SK-N-SH (cell line): ENCODE results near the gene IDH3G. TPM values are rescaled to one million over a fixed set of nuclear protein-coding genes. Genes with fewer than 3 reads are reported as not detected.

Source experiments
- CTCF ChIA-PET: fragments of 300-600, 350-600 bp; formaldehyde crosslinking; extraction: SDS; loops from one replicate; lab custom pipeline; 2021; lab: Yijun Ruan, JAX
- POLR2A ChIA-PET: fragments of 350-600 bp; sonication (Branson Sonifier 250); formaldehyde crosslinking; extraction: SDS; loops from one replicate; lab custom pipeline; 2020; ENCODE audit warnings: antibody characterized with exemption, inconsistent platforms; lab: Yijun Ruan, JAX
- DNase-seq: peaks from one replicate; pipeline ENCODE4 v3.0.0; 2012
- H2AFZ ChIP-seq: fragments of 200-600 bp; sonication (generic); 2 replicates; pipeline ENCODE4 v1.8.1; 2016; ENCODE audit warnings: antibody characterized with exemption, mild to moderate bottlenecking, low read depth
- H3F3A ChIP-seq: fragments of 200-600 bp; sonication (generic); replicated peaks from 2 replicates; pipeline ENCODE3; 2016; ENCODE audit warnings: antibody characterized with exemption, mild to moderate bottlenecking; ENCODE audit not compliant: insufficient read depth
- H3K27ac ChIP-seq, 2 experiments: fragments of 200-500 bp in 1 of 2; fragments of 200-600 bp in 1 of 2; sonication (Bioruptor generic) in 1 of 2; sonication (generic), shearing (Covaris generic) in 1 of 2; 2 replicates each; pipeline versions ENCODE4 v1.5.1 to v1.6.1; 2014 to 2016; ENCODE audit warnings: low read depth in 2 of 2, inconsistent platforms in 1 of 2, low read length in 1 of 2, mild to moderate bottlenecking in 1 of 2, mixed read lengths in 1 of 2
- H3K27me3 ChIP-seq: fragments of 200-600 bp; sonication (generic), shearing (Covaris generic); 2 replicates; pipeline ENCODE4 v1.6.1; 2016; ENCODE audit warnings: mixed run types; ENCODE audit not compliant: insufficient read depth
- H3K36me3 ChIP-seq, 2 experiments: fragments of 200-500 bp in 1 of 2; fragments of 200-600 bp in 1 of 2; sonication (Bioruptor generic) in 1 of 2; sonication (generic) in 1 of 2; replicated peaks in 1 of 2; 2 replicates each; pipeline versions ENCODE3 to v1.5.1; 2014 to 2016; ENCODE audit warnings: low read length in 1 of 2, mild to moderate bottlenecking in 1 of 2; ENCODE audit not compliant: insufficient read depth in 2 of 2, control insufficient read depth in 1 of 2
- H3K4me1 ChIP-seq, 2 experiments: fragments of 200-500 bp in 1 of 2; fragments of 200-600 bp in 1 of 2; sonication (Bioruptor generic) in 1 of 2; sonication (generic), shearing (Covaris generic) in 1 of 2; 2 replicates each; pipeline versions ENCODE4 v1.5.1 to v1.6.1; 2014 to 2016; ENCODE audit warnings: low read depth in 1 of 2, low read length in 1 of 2, mixed run types in 1 of 2; ENCODE audit not compliant: insufficient read depth in 2 of 2, control insufficient read depth in 1 of 2
- H3K4me2 ChIP-seq: fragments of 200-600 bp; sonication (generic), shearing (Covaris generic); 2 replicates; pipeline ENCODE4 v1.6.1; 2017; ENCODE audit warnings: mixed run types
- H3K4me3 ChIP-seq, 2 experiments: fragments of 200-500 bp in 1 of 2; fragments of 200-600 bp in 1 of 2; sonication (Bioruptor generic) in 1 of 2; sonication (generic), shearing (Covaris generic) in 1 of 2; 2 replicates each; pipeline versions ENCODE4 v1.5.1 to v1.8.1; 2014 to 2016; ENCODE audit warnings: low read depth in 2 of 2, inconsistent platforms in 1 of 2, low read length in 1 of 2, mild to moderate bottlenecking in 1 of 2, mixed read lengths in 1 of 2, moderate library complexity in 1 of 2
- H3K79me2 ChIP-seq: fragments of 200-600 bp; sonication (generic); 2 replicates; pipeline ENCODE4 v1.8.1; 2017; ENCODE audit warnings: mild to moderate bottlenecking; ENCODE audit not compliant: insufficient read depth
- H3K9ac ChIP-seq: fragments of 200-600 bp; sonication (generic); 2 replicates; pipeline ENCODE4 v1.6.1; 2017; ENCODE audit warnings: mixed run types
- H3K9me2 ChIP-seq: fragments of 200-600 bp; sonication (generic); 2 replicates; pipeline ENCODE4 v1.6.1; 2017; ENCODE audit warnings: mixed run types
- H3K9me3 ChIP-seq: fragments of 200-600 bp; sonication (generic); 2 replicates; pipeline ENCODE4 v1.6.1; 2017; ENCODE audit warnings: mixed run types, mild to moderate bottlenecking, moderate library complexity
- H4K20me1 ChIP-seq: fragments of 200-600 bp; sonication (generic); 2 replicates; pipeline ENCODE4 v1.6.1; 2017; ENCODE audit warnings: mild to moderate bottlenecking, mixed run types; ENCODE audit not compliant: insufficient read depth
- CHD2 ChIP-seq: fragments of 150-350 bp; IDR thresholded peaks from 2 replicates; pipeline ENCODE4 v1.6.1; 2018; ENCODE audit warnings: low read length; ENCODE audit not compliant: partially characterized antibody
- CTCF ChIP-seq: fragments of 200-600 bp; sonication (generic); IDR thresholded peaks from 2 replicates; pipeline ENCODE4 v1.6.1; 2017; ENCODE audit warnings: antibody characterized with exemption, mild to moderate bottlenecking, moderate library complexity
- ELF1 ChIP-seq: IDR thresholded peaks from 2 replicates; pipeline ENCODE4 v1.4.0; 2012
- FOSL2 ChIP-seq: IDR thresholded peaks from 2 replicates; pipeline ENCODE4 v1.4.0; 2012; ENCODE audit warnings: low read depth, mild to moderate bottlenecking, moderate library complexity, borderline replicate concordance
- FOXJ3 ChIP-seq: sonication (generic); formaldehyde crosslinking; IDR thresholded peaks from 2 replicates; pipeline ENCODE4 v1.5.1; 2020; ENCODE audit warnings: mild to moderate bottlenecking, missing genetic modification reagents
- FOXM1 ChIP-seq: IDR thresholded peaks from 2 replicates; pipeline ENCODE4 v1.4.0; 2012; ENCODE audit warnings: low read depth, mild to moderate bottlenecking
- JUND ChIP-seq: IDR thresholded peaks from 2 replicates; pipeline ENCODE4 v1.4.0; 2012
- MXI1 ChIP-seq: IDR thresholded peaks from 2 replicates; pipeline ENCODE4 v1.6.1; 2012; ENCODE audit warnings: mild to moderate bottlenecking, low read depth, low read length, improper control_type of control experiment
- NRF1 ChIP-seq: IDR thresholded peaks from 2 replicates; pipeline ENCODE4 v1.6.1; 2012; ENCODE audit warnings: low read depth, mild to moderate bottlenecking, low read length
- POLR2AphosphoS5 ChIP-seq: IDR thresholded peaks from 2 replicates; pipeline ENCODE4 v1.6.1; 2012; ENCODE audit warnings: low read depth, low read length
- RAD21 ChIP-seq: IDR thresholded peaks from 2 replicates; pipeline ENCODE4 v1.6.1; 2012; ENCODE audit warnings: mild to moderate bottlenecking, low read length
- RFX5 ChIP-seq: IDR thresholded peaks from 2 replicates; pipeline ENCODE4 v1.6.1; 2012; ENCODE audit warnings: mild to moderate bottlenecking, improper control_type of control experiment, low read length
- RXRA ChIP-seq: IDR thresholded peaks from 2 replicates; pipeline ENCODE4 v1.4.0; 2012; ENCODE audit warnings: low read depth, mild to moderate bottlenecking, borderline replicate concordance
- TEAD4 ChIP-seq: IDR thresholded peaks from 2 replicates; pipeline ENCODE4 v1.4.0; 2012; ENCODE audit warnings: mild to moderate bottlenecking, borderline replicate concordance; ENCODE audit not compliant: insufficient read depth
- USF1 ChIP-seq: IDR thresholded peaks from 2 replicates; pipeline ENCODE4 v1.4.0; 2012; ENCODE audit warnings: low read depth, borderline replicate concordance
- USF2 ChIP-seq: fragments of 150-350 bp; IDR thresholded peaks from 2 replicates; pipeline ENCODE4 v1.6.1; 2017; ENCODE audit warnings: antibody characterized with exemption, low read length, low read depth, borderline replicate concordance
- ZBTB33 ChIP-seq: IDR thresholded peaks from 2 replicates; pipeline ENCODE4 v1.4.0; 2012; ENCODE audit warnings: low read depth, borderline replicate concordance
- WGBS: methylation state at CpG from one replicate; pipeline ENCODE4 v1.1.6; 2017; ENCODE audit warnings: low lambda C conversion rate; 5-methylcytosine and 5-hydroxymethylcytosine counted together
- polyA plus RNA-seq, 3 experiments: library from polyadenylated mRNA; depleted of rRNA; stranded (reverse); fragments of >200 nt; gene quantifications; 2 replicates each; pipeline ENCODE4 v1.2.3, GENCODE V29; 2012

IDH3G gene
- polyA plus RNA-seq, 1 of the 3 experiments (the other 2 are of a cell fraction): 107 TPM

- DNase-seq: no peak
- H3K27ac ChIP-seq: no peak overlapping the region
- H3F3A ChIP-seq: no peaks in the 10 kb centered on the region
- H3K4me1 ChIP-seq: no peaks in the 10 kb centered on the region; a peak in 1 of 4 replicates
- no peaks in the 10 kb centered on the region for H3K9me2 ChIP-seq
- POLR2A ChIA-PET: interaction anchor here (0.8 kb wide), 1 partner anchor 16 kb away, joined by 3 read pairs; no protein-coding TSS in a partner anchor
- WGBS: 79% methylated on average over 62 of the region's 87 CpGs
- H4K20me1 ChIP-seq: no peaks in the 10 kb centered on the region
- H3K4me2 ChIP-seq: no peak overlapping the region
- no peak overlapping the region for H2AFZ ChIP-seq
- H3K36me3 ChIP-seq: no peaks in the 10 kb centered on the region
- no peak overlapping the region for H3K4me3 ChIP-seq
- CTCF ChIA-PET: interaction anchor here (1.1 kb wide), 2 partner anchors 15 to 81 kb away, joined by 3 read pairs; no protein-coding TSS in a partner anchor
- H3K27me3 ChIP-seq: peaks cover 4% of the 10 kb centered on the region
- no peak for TF ChIP-seq ZBTB33
- TF ChIP-seq, all 33 proteins: peak for 0
- Histone ChIP-seq H3K79me2 (no peaks in the 10 kb centered on the region), H3K9me3 (no peaks in the 10 kb centered on the region), H3K9ac (no peak overlapping the region)
Observed at GRCh38 chrX:153803211-153804099, 9.3 kb upstream of the IDH3G start.

GRCh38 chrX:153802513-153803045, 8.4 kb upstream of the IDH3G start:
- peaks cover 0 to under 1% of the 10 kb centered on the region in 2 experiments for H3K36me3 ChIP-seq
- H3K4me2 ChIP-seq: no peak overlapping the region
- H3K9me2 ChIP-seq: no peaks in the 10 kb centered on the region
- no peaks in the 10 kb centered on the region for H3K9me3 ChIP-seq
- POLR2A ChIA-PET: no interaction called here
- CTCF ChIA-PET: no interaction called here
- H3F3A ChIP-seq: no peaks in the 10 kb centered on the region
- no peaks in the 10 kb centered on the region; the same call in none of the 2 replicates for H3K27me3 ChIP-seq
- DNase-seq: no peak
- H3K79me2 ChIP-seq: no peaks in the 10 kb centered on the region
- 58% methylated on average over 14 of the region's 14 CpGs for WGBS
- H4K20me1 ChIP-seq: no peaks in the 10 kb centered on the region
- H2AFZ ChIP-seq: no peak overlapping the region
- H3K9ac ChIP-seq: no peak overlapping the region
- TF ChIP-seq MXI1 (no peak), ZBTB33 (no peak), FOSL2 (no peak), TEAD4 (no peak), JUND (no peak), FOXJ3 (CRISPR knock-in tag) (no peak), RAD21 (no peak), NRF1 (no peak), RFX5 (no peak), FOXM1 (no peak), ELF1 (no peak), CTCF (no peak), CHD2 (no peak), USF1 (no peak), RXRA (no peak), POLR2AphosphoS5 (no peak), USF2 (no peak)
- TF ChIP-seq, all 33 proteins: peak for 0
- Histone ChIP-seq H3K4me3 (no peak overlapping the region), H3K4me1 (no peaks in the 10 kb centered on the region; a peak in 1 of 4 replicates), H3K27ac (no peak overlapping the region)
